GM21717 (cell line): Measurements from ENCODE around the gene SOX6.

Source experiments
- ATAC-seq: cut with Tn5 transposase; IDR thresholded peaks from one replicate; pipeline ENCODE4 v1.9.1; 2021; ENCODE audit warnings: mild to moderate bottlenecking, moderate library complexity; ENCODE audit not compliant: unreplicated experiment

SOX6 gene

GRCh38 chr11:15975742-15976141 is 380.6 kb downstream of the SOX6 start:
- no peak for ATAC-seq

- ATAC-seq, result no peak
These were observed 383.5 kb downstream of the SOX6 start for GRCh38 chr11:15972838-15973237.

- no peak for ATAC-seq
These were observed 385.2 kb downstream of the SOX6 start for GRCh38 chr11:15971215-15971546.

- no peak for ATAC-seq
These were observed 385.7 kb downstream of the SOX6 start for GRCh38 chr11:15970506-15971214.

GRCh38 chr11:15969701-15970329 is 386.5 kb downstream of the SOX6 start:
- ATAC-seq, result peak; percentile 72

- peak; percentile 66 for ATAC-seq
These were observed 387.1 kb downstream of the SOX6 start for GRCh38 chr11:15969281-15969680.

- no peak for ATAC-seq
These were observed 387.8 kb downstream of the SOX6 start for GRCh38 chr11:15968461-15969130.

GRCh38 chr11:15967966-15968365 is 388.4 kb downstream of the SOX6 start:
- no peak for ATAC-seq

GRCh38 chr11:15967166-15967565 is 389.2 kb downstream of the SOX6 start:
- no peak for ATAC-seq

GRCh38 chr11:15965562-15966250 is 390.6 kb downstream of the SOX6 start:
- peak; percentile 41 for ATAC-seq

- ATAC-seq, result no peak
These were observed 393.1 kb downstream of the SOX6 start for GRCh38 chr11:15963266-15963665.

- ATAC-seq, result no peak
These were observed 397.4 kb downstream of the SOX6 start for GRCh38 chr11:15958910-15959309.

GRCh38 chr11:15957234-15957633 is 399.1 kb downstream of the SOX6 start:
- no peak for ATAC-seq

GRCh38 chr11:15956302-15956701 is 400.0 kb downstream of the SOX6 start:
- no peak for ATAC-seq

GRCh38 chr11:15955595-15955994 is 400.8 kb downstream of the SOX6 start:
- ATAC-seq, result no peak

GRCh38 chr11:15947681-15948648 is 408.4 kb downstream of the SOX6 start:
- no peak for ATAC-seq

- ATAC-seq, result no peak
These were observed 410.6 kb downstream of the SOX6 start for GRCh38 chr11:15945726-15946125.

GRCh38 chr11:15944460-15944859 is 411.9 kb downstream of the SOX6 start:
- no peak for ATAC-seq

GRCh38 chr11:15943418-15944197 is 412.7 kb downstream of the SOX6 start:
- no peak for ATAC-seq

GRCh38 chr11:15942936-15943335 is 413.4 kb downstream of the SOX6 start:
- no peak for ATAC-seq
